ENCODE measurements around the gene LYSMD2. TPM values are rescaled to one million over a fixed set of nuclear protein-coding genes. Genes with fewer than 3 reads are reported as not detected.

Gene LYSMD2
- total RNA-seq, 6 experiments from 2014 or later, result 10.0 to 16.5 (median 12.7) TPM

GRCh38 chr15:51770902-51771301 is 33.4 kb upstream of the LYSMD2 start:
- H3K27me3 Mint-ChIP-seq (ENCODE audit: insufficient read depth), result no peaks in the 10 kb centered on the region
- TF ChIP-seq CTCF (IDR thresholded peaks at IDR 0.05), result no peak
- peaks cover 4% of the 10 kb centered on the region; the same call in 1 of the 2 replicates for H3K36me3 Mint-ChIP-seq (ENCODE audit: low read depth)
- H3K27ac Mint-ChIP-seq, result no peak overlapping the region
- H3K4me1 Mint-ChIP-seq (ENCODE audit: low read depth), result no peaks in the 10 kb centered on the region
- H3K9me3 Mint-ChIP-seq, result no peaks in the 10 kb centered on the region
- no peak for DNase-seq
- H3K4me3 Mint-ChIP-seq, result no peak overlapping the region

- H3K9me3 Mint-ChIP-seq, result no peaks in the 10 kb centered on the region
- DNase-seq, result no peak
- no peak overlapping the region for H3K27ac Mint-ChIP-seq
- TF ChIP-seq CTCF (IDR thresholded peaks at IDR 0.05), result no peak
- H3K27me3 Mint-ChIP-seq (ENCODE audit: insufficient read depth), result no peaks in the 10 kb centered on the region
- H3K36me3 Mint-ChIP-seq (ENCODE audit: low read depth), result peaks cover 4% of the 10 kb centered on the region; the same call in 1 of the 2 replicates
- no peak overlapping the region for H3K4me3 Mint-ChIP-seq
- no peaks in the 10 kb centered on the region for H3K4me1 Mint-ChIP-seq (ENCODE audit: low read depth)
These were observed 30.6 kb upstream of the LYSMD2 start for GRCh38 chr15:51768018-51768417.

- TF ChIP-seq CTCF (IDR thresholded peaks at IDR 0.05), result no peak
- H3K9me3 Mint-ChIP-seq, result no peaks in the 10 kb centered on the region
- no peak overlapping the region for H3K27ac Mint-ChIP-seq
- no peak overlapping the region for H3K4me3 Mint-ChIP-seq
- H3K4me1 Mint-ChIP-seq (ENCODE audit: low read depth), result no peaks in the 10 kb centered on the region
- H3K36me3 Mint-ChIP-seq (ENCODE audit: low read depth), result peaks cover 4% of the 10 kb centered on the region; the same call in 1 of the 2 replicates
- H3K27me3 Mint-ChIP-seq (ENCODE audit: insufficient read depth), result no peaks in the 10 kb centered on the region
- no peak for DNase-seq
These were observed 28.9 kb upstream of the LYSMD2 start for GRCh38 chr15:51766341-51766740.

GRCh38 chr15:51765751-51766150 is 28.3 kb upstream of the LYSMD2 start:
- Mint-ChIP-seq H3K27ac (no peak overlapping the region), H3K4me3 (no peak overlapping the region), H3K27me3 (ENCODE audit: insufficient read depth) (no peaks in the 10 kb centered on the region), H3K9me3 (no peaks in the 10 kb centered on the region), H3K36me3 (ENCODE audit: low read depth) (peaks cover 4% of the 10 kb centered on the region; the same call in 1 of the 2 replicates), H3K4me1 (ENCODE audit: low read depth) (no peaks in the 10 kb centered on the region)
- no peak for TF ChIP-seq CTCF (IDR thresholded peaks at IDR 0.05)
- DNase-seq, result no peak

- Mint-ChIP-seq H3K27ac (no peak overlapping the region), H3K4me1 (ENCODE audit: low read depth) (peaks cover 24% of the 10 kb centered on the region), H3K36me3 (ENCODE audit: low read depth) (no peaks in the 10 kb centered on the region), H3K27me3 (ENCODE audit: insufficient read depth) (no peaks in the 10 kb centered on the region; the same call in 1 of the 2 replicates), H3K9me3 (no peaks in the 10 kb centered on the region), H3K4me3 (no peak overlapping the region)
- DNase-seq, result no peak
- TF ChIP-seq CTCF (IDR thresholded peaks at IDR 0.05), result no peak
These were observed 23.4 kb upstream of the LYSMD2 start for GRCh38 chr15:51760805-51761204.
